Measurements from ENCODE around the gene HCFC1.
A peak's percentile ranks its signal among the peaks of the same experiment; 100 is the strongest.

Gene HCFC1

DNA sequence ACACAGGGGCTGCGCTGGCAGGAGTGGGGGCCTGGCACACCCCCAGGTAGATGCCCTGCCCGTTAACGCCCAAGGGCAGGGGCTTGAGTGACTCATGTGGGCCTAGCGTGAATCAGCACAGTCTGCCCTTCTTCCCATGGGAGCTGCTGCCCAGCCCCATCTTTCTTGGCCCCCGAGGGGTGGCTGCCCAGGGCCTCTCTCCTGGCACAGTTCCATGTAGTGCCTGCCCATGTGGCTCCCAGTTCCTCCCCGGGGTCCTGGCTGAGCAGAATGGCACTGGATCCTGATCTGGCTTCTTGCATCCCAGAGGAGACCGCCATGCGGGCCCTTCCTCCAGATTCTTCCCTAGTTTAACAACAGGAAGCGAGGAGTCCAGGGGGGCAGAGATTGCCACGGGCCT lies 69.2 kb downstream of the HCFC1 start:
- DNase-seq (ENCODE audit: low spot score): no peak

DNA sequence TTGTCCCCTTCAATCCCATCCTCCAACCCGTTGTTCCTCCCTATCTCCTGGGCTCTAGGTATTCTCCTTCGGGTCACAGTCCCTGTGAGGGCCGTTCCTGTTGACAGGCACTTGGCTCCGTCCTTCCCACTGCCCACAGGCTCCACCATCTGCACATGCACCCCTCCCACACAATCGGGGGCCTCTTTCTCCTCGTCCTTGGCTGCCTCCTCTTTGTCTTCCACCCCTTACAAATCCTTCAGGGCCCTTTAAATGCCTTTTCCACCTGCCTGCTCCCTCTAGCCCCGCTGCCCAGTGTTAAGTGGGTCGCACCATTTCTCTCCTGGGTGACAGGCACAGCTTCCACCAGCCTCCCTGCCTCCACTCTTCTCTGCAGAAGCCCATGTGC lies 69.9 kb downstream of the HCFC1 start:
- DNase-seq (ENCODE audit: low spot score): no peak

DNA sequence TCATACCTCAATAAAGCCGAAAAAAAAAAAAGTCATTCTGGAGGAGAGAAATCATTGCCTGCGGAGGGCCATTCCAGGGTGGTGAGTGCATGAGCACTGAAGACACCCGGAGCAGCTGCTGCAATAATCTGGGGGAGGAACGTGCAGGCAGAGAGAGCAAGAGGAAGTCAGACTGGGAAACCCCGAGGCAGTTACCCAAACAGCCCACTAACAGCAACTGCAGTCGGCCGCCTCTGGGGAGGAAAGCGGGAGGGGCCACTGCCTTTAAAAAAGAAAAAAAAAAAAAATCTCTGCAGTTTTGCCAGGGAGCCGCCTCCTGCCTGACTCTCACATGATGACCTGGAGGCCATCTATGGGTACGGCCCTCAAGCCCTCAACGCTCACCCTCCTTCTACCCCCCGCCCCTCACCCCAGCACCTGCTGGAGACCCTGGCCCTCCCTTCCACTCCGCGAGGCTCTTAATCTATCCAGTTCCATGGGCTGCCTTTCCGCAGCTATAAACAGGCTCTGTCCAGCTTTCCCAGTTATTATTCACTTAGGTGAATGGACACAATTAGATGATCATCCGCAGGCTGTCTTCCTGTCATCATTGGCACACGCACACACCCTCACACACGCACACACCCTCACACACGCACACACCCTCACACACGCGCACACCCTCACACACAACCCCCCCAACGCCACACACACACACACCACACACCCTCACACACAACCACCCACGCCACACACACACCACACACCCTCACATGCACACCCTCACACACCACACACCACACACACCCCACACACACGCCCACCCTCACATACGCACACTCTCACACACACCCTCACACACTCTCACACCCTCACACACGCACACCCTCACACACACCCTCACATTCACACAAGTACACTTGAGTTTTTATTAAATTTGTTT lies 70.5 kb downstream of the HCFC1 start:
- DNase-seq (ENCODE audit: low spot score): peak; percentile 89

DNA sequence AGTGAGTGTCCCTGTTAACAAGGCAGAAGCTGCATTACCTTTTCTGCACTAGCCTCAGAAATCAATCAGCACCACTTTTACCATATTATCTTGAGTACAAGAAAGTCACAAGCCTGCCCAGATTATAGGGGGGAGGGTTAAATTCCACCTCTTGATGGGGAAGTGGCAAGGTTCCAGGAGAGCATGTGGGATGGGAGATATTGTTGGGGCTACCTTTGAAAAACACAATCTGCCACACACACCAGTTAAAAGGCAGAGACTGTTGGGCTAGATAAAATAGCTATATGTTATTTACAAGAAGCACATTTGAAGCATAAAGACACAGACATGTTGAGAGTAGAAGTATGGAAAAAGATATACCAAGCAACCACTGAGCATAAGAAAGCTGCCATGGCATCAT lies 73.7 kb downstream of the HCFC1 start:
- DNase-seq (ENCODE audit: low spot score): no peak

All from AG08396 (cell line).